Neural progenitor cell (in vitro differentiated cells): Measurements from ENCODE around the gene UBAP1L. TPM values are rescaled to one million over a fixed set of nuclear protein-coding genes. Genes with fewer than 3 reads are reported as not detected.

Experiments
- DNase-seq: peaks from one replicate; pipeline ENCODE4 v3.0.0-alpha.2; 2016; ENCODE audit warnings: low spot score
- H2AFZ ChIP-seq: fragments of 200-600 bp; sonication (generic); replicated peaks from 2 replicates; pipeline ENCODE4 v1.6.1; 2016; ENCODE audit warnings: antibody characterized with exemption
- H3F3A ChIP-seq: fragments of 200-600 bp; sonication (generic); 2 replicates; pipeline ENCODE4 v1.6.1; 2016; ENCODE audit warnings: antibody characterized with exemption, low read depth
- H3K27ac ChIP-seq: fragments of 200-600 bp; sonication (generic); 2 replicates; pipeline ENCODE4 v1.5.1; 2016; ENCODE audit warnings: mild to moderate bottlenecking
- H3K27me3 ChIP-seq: fragments of 200-600 bp; sonication (generic); 2 replicates; pipeline ENCODE4 v1.6.1; 2016; ENCODE audit warnings: mild to moderate bottlenecking, moderate library complexity
- H3K36me3 ChIP-seq: fragments of 200-600 bp; sonication (generic); 2 replicates; pipeline ENCODE4 v1.5.1; 2016
- H3K4me1 ChIP-seq: fragments of 200-600 bp; sonication (generic); 2 replicates; pipeline ENCODE4 v1.6.1; 2016; ENCODE audit warnings: mixed run types
- H3K4me2 ChIP-seq: fragments of 200-600 bp; sonication (generic); 2 replicates; pipeline ENCODE4 v1.6.1; 2016
- H3K4me3 ChIP-seq: fragments of 200-600 bp; sonication (generic); 2 replicates; pipeline ENCODE4 v1.5.1; 2016
- H3K79me2 ChIP-seq: fragments of 200-600 bp; sonication (generic); 2 replicates; pipeline ENCODE4 v1.6.1; 2016; ENCODE audit warnings: low read depth
- H3K9ac ChIP-seq: fragments of 200-600 bp; sonication (generic); 2 replicates; pipeline ENCODE4 v1.6.1; 2016
- H3K9me3 ChIP-seq: fragments of 200-600 bp; sonication (generic); 2 replicates; pipeline ENCODE4 v1.5.1; 2016; ENCODE audit warnings: low read depth
- H4K20me1 ChIP-seq: fragments of 200-600 bp; sonication (generic); 2 replicates; pipeline ENCODE4 v1.6.1; 2016; ENCODE audit warnings: low read depth
- H3K27ac Mint-ChIP-seq: 3 replicates; pipeline ENCODE4 v1.8.0; 2021; ENCODE audit warnings: mixed read lengths
- H3K27me3 Mint-ChIP-seq: 2 replicates; pipeline ENCODE4 v1.8.0; 2022; ENCODE audit warnings: low read depth, mild to moderate bottlenecking, inconsistent platforms, moderate library complexity, mixed read lengths; ENCODE audit not compliant: insufficient read depth
- H3K36me3 Mint-ChIP-seq: 3 replicates; pipeline ENCODE4 v1.8.0; 2021; ENCODE audit warnings: mixed read lengths
- H3K4me1 Mint-ChIP-seq: 3 replicates; pipeline ENCODE4 v1.8.0; 2021; ENCODE audit warnings: mixed read lengths
- H3K4me3 Mint-ChIP-seq: 3 replicates; pipeline ENCODE4 v1.8.0; 2021; ENCODE audit warnings: mild to moderate bottlenecking, moderate library complexity, mixed read lengths
- H3K9me3 Mint-ChIP-seq: 3 replicates; pipeline ENCODE4 v1.8.0; 2020; ENCODE audit warnings: mixed read lengths
- EZH2 ChIP-seq: fragments of 200-600 bp; sonication (generic); IDR thresholded peaks from 2 replicates; pipeline ENCODE4 v1.6.1; 2017; ENCODE audit warnings: antibody characterized with exemption, mild to moderate bottlenecking, moderate library complexity
- EZH2phosphoT487 ChIP-seq: fragments of 200-600 bp; sonication (generic); IDR thresholded peaks from 2 replicates; pipeline ENCODE4 v1.6.1; 2017; ENCODE audit warnings: antibody characterized with exemption
- total RNA-seq: library from RNA; depleted of rRNA; stranded (reverse); fragments of >200 nt; gene quantifications from 2 replicates; pipeline ENCODE4 v1.2.3, GENCODE V29; 2015; ENCODE audit warnings: low replicate concordance
- TF ChIP-seq, protein P1 (sequence below): fragments of 200-600 bp; sonication (generic); IDR thresholded peaks from 2 replicates; pipeline ENCODE4 v1.5.1; 2017; ENCODE audit warnings: antibody characterized with exemption, mild to moderate bottlenecking

UBAP1L gene
- total RNA-seq, 1 donor from 2014 or later: 0.39 TPM

- H3K4me2 ChIP-seq: no peak overlapping the region
- no peaks in the 10 kb centered on the region for H3K79me2 ChIP-seq
- H3K4me3 Mint-ChIP-seq: no peak overlapping the region
- no peak overlapping the region for H3K4me3 ChIP-seq
- no peaks in the 10 kb centered on the region for H3K9me3 Mint-ChIP-seq
- peaks cover 10% of the 10 kb centered on the region for H3K36me3 Mint-ChIP-seq
- H3F3A ChIP-seq: peaks cover 2% of the 10 kb centered on the region
- TF ChIP-seq EZH2phosphoT487 (no peak), EZH2 (no peak)
- TF ChIP-seq, protein P1, sequence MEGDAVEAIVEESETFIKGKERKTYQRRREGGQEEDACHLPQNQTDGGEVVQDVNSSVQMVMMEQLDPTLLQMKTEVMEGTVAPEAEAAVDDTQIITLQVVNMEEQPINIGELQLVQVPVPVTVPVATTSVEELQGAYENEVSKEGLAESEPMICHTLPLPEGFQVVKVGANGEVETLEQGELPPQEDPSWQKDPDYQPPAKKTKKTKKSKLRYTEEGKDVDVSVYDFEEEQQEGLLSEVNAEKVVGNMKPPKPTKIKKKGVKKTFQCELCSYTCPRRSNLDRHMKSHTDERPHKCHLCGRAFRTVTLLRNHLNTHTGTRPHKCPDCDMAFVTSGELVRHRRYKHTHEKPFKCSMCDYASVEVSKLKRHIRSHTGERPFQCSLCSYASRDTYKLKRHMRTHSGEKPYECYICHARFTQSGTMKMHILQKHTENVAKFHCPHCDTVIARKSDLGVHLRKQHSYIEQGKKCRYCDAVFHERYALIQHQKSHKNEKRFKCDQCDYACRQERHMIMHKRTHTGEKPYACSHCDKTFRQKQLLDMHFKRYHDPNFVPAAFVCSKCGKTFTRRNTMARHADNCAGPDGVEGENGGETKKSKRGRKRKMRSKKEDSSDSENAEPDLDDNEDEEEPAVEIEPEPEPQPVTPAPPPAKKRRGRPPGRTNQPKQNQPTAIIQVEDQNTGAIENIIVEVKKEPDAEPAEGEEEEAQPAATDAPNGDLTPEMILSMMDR: no peak
- no peaks in the 10 kb centered on the region for H3K9me3 ChIP-seq
- H3K4me1 ChIP-seq: no peaks in the 10 kb centered on the region
- H3K27me3 Mint-ChIP-seq: no peaks in the 10 kb centered on the region
- H3K27ac ChIP-seq: no peak overlapping the region
- peaks cover 16% of the 10 kb centered on the region for H3K27me3 ChIP-seq
- no peak overlapping the region for H3K9ac ChIP-seq
- DNase-seq: no peak
- no peak overlapping the region for H2AFZ ChIP-seq
- no peaks in the 10 kb centered on the region for H3K36me3 ChIP-seq
- no peaks in the 10 kb centered on the region for H4K20me1 ChIP-seq
- no peaks in the 10 kb centered on the region for H3K4me1 Mint-ChIP-seq
- no peak overlapping the region for H3K27ac Mint-ChIP-seq
Observed at GRCh38 chr15:65105038-65105437, 10.0 kb downstream of the UBAP1L start.

- Histone ChIP-seq H4K20me1 (no peaks in the 10 kb centered on the region), H3K4me1 (no peaks in the 10 kb centered on the region), H3K79me2 (no peaks in the 10 kb centered on the region), H3K9ac (no peak overlapping the region), H3K27me3 (peaks cover 16% of the 10 kb centered on the region), H3K9me3 (no peaks in the 10 kb centered on the region), H3K36me3 (no peaks in the 10 kb centered on the region), H3K4me3 (peak overlapping the region; percentile 43), H3F3A (peaks cover 2% of the 10 kb centered on the region), H3K4me2 (peak overlapping the region; percentile 78), H3K27ac (no peak overlapping the region), H2AFZ (no peak overlapping the region)
- no peaks in the 10 kb centered on the region for H3K27me3 Mint-ChIP-seq
- no peak for DNase-seq
- no peak for TF ChIP-seq EZH2
- TF ChIP-seq, protein P1: no peak
- no peak for TF ChIP-seq EZH2phosphoT487
- peaks cover 19% of the 10 kb centered on the region for H3K36me3 Mint-ChIP-seq
- no peaks in the 10 kb centered on the region for H3K4me1 Mint-ChIP-seq
- no peak overlapping the region for H3K27ac Mint-ChIP-seq
- H3K9me3 Mint-ChIP-seq: no peaks in the 10 kb centered on the region
- no peak overlapping the region for H3K4me3 Mint-ChIP-seq
Observed at GRCh38 chr15:65102912-65103311, 12.1 kb downstream of the UBAP1L start.

- peak overlapping the region; percentile 43 for H3K4me3 ChIP-seq
- H2AFZ ChIP-seq: peak overlapping the region; percentile 67
- H3K4me1 ChIP-seq: no peaks in the 10 kb centered on the region
- peaks cover 2% of the 10 kb centered on the region for H3K27me3 Mint-ChIP-seq
- H3K36me3 ChIP-seq: no peaks in the 10 kb centered on the region
- H3K9ac ChIP-seq: no peak overlapping the region
- H3K4me3 Mint-ChIP-seq: no peak overlapping the region
- H4K20me1 ChIP-seq: no peaks in the 10 kb centered on the region
- H3K4me2 ChIP-seq: peak overlapping the region; percentile 78
- no peak overlapping the region for H3K27ac ChIP-seq
- H3F3A ChIP-seq: peaks cover 2% of the 10 kb centered on the region
- H3K9me3 Mint-ChIP-seq: no peaks in the 10 kb centered on the region
- no peaks in the 10 kb centered on the region for H3K4me1 Mint-ChIP-seq
- peaks cover 16% of the 10 kb centered on the region for H3K27me3 ChIP-seq
- peak overlapping the region; percentile 46 for H3K27ac Mint-ChIP-seq
- TF ChIP-seq, protein P1: peak; percentile 2
- TF ChIP-seq EZH2phosphoT487: no peak
- DNase-seq: peak; percentile 61
- H3K9me3 ChIP-seq: no peaks in the 10 kb centered on the region
- H3K36me3 Mint-ChIP-seq: peaks cover 22% of the 10 kb centered on the region
- H3K79me2 ChIP-seq: no peaks in the 10 kb centered on the region
Observed at GRCh38 chr15:65101891-65102708, 12.9 kb downstream of the UBAP1L start.
